ENCODE results near the gene PBX4.

GRCh38 chr19:19615086-19615485, 3.4 kb downstream of the PBX4 start:
- TF ChIP-seq CTCF (IDR thresholded peaks at IDR 0.05; ENCODE audit: extremely low read depth in 1 of 2, insufficient read depth in 1 of 2, low read depth in 1 of 2, low read length in 2 of 2) (no peak), EZH2 (IDR thresholded peaks at IDR 0.05; ENCODE audit: borderline replicate concordance, low read depth, low read length, severe bottlenecking) (no peak), MYC (IDR thresholded peaks at IDR 0.05; ENCODE audit: low read depth, low read length) (no peak), POLR2A (IDR thresholded peaks at IDR 0.05; ENCODE audit: low read depth, low read length) (no peak)
